Measurements from ENCODE around the gene PRPH2.

PRPH2 gene, protein sequence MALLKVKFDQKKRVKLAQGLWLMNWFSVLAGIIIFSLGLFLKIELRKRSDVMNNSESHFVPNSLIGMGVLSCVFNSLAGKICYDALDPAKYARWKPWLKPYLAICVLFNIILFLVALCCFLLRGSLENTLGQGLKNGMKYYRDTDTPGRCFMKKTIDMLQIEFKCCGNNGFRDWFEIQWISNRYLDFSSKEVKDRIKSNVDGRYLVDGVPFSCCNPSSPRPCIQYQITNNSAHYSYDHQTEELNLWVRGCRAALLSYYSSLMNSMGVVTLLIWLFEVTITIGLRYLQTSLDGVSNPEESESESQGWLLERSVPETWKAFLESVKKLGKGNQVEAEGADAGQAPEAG

DNA sequence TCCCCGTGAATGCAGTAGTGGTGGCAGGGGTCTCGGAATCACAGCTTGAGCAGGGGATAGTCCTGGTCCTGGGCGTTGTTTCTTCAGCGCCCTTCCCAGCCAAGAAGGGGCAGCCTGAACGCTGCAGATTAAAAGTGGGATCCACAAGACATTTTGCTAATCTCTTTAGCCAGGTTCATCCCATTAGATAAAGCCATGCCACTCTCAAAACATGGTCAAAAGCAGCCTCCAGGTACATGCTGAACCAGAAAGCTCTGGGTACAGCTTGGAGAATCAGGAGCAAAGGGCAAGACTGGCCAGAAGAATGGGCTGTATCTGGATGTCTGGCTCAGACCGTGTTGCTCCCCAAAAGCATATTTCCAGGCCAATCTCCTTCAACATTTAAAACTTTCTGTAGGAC is at the start of gene PRPH2:
Gene PRPH2, minus strand, starts transcription at position 101 of the 400 bp plus-strand sequence. CDS start 263 bp downstream, outside the sequence.
- DNase-seq = no peak

DNA sequence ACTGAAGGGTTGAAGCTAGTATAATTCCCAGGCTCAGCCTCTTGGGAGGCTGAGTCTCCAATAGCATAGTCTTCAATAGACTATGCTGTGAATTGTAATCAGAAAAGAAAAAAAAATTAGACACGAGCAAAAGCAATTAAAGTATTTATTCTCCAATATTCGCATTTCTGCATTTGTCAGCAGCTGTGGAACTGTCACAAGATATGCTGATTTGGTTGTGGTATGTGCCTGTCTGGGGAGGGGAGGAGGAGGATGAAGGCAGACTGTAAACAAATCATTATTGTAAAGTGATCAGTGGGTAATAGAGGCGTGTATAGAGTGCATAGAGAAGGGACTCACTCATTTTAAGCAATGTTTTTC is 49.3 kb upstream of the PRPH2 start:
- DNase-seq = no peak

DNA sequence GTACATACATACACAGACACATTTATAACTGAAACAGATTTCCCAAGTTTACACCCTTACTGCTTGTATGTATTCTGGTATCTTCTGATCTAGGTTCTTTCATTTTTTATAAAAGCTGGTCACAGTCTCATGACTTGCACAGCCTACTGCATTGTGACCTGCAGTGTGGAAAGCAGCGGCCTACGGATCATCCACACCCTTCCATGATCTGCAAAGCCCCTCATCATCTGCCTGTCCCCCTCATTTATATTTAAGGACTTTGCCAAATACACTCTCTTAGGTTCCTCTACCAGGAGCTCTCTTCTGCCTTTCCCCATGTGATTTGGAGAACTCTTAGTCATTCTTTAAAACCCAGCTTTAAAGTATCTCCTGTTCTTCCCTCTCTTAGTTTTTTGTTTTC is 47.4 kb upstream of the PRPH2 start:
- no peak for DNase-seq

DNA sequence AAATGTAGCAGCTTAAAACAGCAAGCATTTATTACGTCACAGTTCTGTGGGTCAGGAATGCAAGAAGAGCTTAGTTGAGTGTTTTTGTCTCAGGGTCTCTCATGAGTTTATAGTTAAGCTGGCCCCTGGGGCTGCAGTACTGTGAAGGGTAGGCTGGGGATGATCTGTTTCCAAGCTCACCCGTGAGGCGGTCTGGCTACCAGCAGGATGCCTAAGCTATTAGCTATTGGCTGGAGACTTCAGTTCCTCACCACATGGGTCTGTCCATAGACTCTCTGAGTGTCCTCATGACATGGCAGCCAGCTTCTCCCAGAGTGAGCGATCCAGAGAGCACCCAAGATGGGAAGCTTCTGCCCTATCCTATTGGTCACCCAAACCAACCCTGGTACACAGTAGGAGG is 46.7 kb upstream of the PRPH2 start:
- no peak for DNase-seq

DNA sequence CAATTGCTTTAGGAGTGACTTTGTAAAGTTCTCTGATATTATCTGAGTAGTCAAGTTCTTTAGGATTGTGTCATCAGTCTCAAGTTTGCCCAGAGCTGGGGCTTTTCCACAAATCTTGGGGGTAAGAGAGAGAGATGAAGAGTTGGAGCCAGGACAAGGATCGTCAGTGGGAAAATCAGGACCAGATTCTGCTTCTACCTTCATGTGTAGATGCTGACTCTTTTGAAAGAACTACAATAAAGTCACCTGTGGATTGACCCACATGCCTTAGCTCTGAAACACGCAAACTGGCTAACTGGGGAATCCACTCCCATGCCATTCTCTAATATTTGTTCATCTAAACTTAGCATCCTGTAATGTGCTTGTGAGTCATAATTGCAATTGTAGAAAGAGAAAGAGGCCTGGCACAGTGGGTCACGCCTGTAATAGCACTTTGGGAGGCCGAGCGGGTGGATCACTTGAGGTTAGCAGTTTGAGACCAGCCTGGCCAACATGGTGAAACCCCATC is 43.8 kb upstream of the PRPH2 start:
- DNase-seq = no peak

DNA sequence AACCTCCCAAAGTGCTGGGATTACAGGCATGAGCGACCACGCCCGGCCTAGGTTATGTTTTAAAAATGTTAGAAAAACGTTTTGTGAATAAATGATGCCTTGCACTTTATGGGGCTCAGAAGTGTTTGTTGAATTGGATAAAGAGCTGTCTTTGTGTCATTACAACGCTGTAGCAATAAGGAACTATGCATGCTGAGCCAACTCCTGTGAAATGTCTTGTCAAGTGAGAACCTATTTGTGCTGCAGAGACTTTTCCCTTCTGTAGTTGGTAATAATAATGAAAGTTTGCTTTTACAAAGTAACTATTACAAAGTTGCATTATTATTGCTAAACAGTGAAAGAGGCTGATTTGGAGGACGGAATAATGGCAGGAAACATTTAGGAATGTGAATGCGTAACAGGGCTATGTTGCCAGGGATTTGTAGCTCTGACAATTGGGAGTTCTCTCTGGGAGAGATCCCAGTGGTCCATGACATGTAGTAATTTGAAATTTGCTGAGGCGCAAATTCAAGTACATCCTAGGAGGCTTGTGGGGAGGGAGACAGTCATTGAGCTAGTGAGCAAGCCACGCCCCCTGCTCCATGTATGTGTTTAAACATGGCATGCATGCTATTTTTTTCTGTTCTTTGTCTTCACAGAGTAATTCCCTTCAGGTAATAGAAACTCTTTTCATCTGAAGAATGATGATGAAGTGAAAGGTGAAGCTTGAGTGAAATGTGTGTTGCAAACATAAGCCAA is 42.7 kb upstream of the PRPH2 start:
- DNase-seq = no peak

DNA sequence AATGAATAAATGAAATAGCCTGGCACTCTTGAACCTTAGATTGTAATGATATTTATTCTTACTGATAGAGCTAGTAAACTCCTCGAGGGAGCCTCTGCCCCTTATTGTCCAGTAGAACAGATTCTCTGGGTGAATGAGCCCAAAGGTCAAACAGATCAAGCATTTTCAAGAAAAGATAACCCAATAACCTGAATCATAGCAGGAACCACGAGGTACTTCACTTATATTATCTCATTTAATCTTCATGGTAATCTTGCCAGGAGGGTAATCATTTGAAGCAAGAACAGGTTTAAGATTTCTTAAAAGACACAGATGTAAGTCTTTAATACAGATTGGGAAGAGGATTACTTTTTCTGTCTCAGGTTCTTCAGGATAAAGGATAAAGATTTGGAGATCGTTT is 40.6 kb upstream of the PRPH2 start:
- DNase-seq = no peak

DNA sequence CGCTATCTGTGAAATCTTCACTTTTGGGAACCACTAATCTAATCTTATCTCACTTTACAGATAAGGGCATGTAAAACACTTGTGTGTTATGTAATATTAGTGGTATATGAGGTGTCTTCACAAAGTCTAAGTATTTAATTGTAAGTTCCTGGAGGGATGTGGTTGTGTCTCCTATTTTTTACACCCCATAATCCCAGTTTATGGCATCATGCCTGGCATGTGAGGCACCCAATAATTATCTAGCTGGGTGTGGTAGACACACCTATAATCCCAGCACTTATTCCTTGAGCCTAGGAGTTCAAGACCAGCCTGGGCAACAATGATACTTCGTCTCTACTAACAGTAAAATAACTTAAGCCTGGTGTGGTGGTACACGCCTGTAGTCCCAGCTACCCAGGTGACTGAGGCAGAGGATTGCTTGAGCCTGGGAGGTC is 40.0 kb upstream of the PRPH2 start:
- DNase-seq = no peak

DNA sequence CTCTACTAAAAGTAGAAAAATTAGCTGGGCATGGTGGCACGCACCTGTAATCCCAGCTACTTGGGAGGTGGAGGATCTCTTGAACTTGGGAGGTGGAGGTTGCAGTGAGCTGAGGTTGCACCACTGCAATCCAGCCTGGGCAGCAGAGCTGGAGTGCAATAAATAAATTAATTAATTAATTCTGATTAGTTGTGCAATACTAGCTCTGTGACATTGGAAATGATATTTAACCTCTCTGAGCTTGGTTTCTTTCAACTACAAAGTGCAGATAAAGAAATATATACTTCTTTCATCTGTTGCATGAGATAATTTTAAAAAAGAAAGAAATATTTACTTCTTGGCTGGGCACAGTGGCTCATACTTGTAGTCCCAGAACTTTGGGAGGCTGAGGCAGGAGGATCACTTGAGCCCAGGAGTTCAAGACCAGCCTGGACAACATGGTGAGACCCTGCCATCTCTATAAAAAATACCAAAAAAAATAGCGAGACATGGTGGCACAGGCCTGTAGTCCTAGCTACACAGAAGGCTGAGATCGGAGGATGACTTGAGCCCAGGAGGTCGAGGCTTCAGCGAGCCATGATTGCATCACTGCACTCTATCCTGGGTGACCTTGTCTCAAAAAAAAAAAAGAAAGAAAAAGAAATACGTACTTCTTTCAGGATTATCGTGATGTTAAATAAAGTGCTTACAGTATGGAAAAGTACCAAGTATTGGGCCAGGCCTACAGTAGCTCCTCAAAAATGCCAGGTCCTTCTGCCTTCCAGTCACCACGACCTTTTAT is 39.1 kb upstream of the PRPH2 start:
- no peak for DNase-seq

DNA sequence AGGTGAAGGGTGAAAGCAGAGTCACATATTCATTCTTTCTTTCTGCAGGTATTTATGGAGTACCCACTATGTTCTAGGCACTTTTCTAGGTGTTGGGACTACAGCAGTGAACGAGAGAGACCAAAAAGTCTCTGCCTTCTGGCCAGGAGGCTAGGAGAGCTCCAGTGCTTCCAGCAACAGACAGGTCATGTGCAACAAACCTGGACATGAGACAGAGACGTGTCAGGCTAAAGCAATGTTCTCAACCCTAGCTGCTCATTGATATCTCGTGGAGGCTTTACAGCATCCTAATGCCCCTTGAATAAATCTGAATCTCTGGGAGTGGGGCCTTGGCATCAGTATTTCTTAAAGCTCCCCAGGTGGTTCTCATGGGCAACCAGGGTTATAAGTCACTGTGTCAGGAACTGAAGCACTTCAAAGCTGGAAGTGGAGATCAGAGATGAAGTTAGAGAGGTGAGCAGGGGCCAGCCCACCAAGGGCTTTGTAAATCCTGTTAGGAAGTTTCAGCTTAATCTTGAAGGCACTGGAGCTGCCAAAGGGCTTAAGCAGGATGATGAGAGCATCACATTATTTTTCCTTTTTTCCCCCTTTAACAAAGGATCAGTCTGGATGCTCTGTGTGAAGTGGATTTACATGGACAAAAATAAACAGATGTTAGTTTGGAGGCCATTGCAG is 36.5 kb upstream of the PRPH2 start:
- no peak for DNase-seq

DNA sequence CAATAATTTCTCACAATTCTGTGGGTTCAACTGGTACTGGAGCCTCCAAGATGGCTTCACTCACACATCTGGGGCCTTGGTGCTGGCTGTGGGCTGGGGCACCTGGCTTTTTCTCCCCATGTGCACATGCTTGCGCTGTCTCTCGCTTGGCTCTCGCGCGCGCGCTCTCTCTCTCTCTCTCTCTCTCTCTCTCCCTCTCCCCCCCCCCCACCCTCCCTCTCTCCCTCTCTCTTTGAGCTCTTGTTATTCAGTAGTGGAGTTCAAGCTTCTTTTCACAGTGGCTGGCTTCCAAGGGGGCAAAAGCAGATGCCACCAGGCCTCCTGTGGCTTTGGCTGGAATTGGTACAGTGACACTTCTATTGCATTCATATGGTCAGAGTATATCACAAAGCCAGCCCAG is 34.3 kb upstream of the PRPH2 start:
- DNase-seq = peak in 8 of 56 donors; percentile 3 to 32 (median 9)

DNA sequence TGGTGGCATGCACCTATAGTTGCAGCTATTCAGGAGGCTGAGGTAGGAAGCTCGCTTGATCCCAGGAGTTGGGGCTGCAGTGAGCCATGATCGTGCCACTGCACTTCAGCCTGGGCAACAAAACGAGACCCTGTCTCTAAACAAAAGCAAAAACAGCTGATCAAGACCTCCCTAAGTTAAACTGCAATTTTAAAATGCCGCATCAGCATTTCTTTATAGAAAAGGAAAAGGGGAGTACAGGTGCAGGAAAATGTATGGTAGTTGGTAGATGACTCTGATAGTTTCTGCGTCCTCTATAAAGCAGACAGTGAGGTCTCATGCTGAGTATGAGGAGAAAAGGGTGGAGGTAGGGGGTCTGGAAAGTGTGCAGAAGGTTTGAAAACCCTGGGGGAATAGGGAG is 32.4 kb upstream of the PRPH2 start:
- no peak for DNase-seq

DNA sequence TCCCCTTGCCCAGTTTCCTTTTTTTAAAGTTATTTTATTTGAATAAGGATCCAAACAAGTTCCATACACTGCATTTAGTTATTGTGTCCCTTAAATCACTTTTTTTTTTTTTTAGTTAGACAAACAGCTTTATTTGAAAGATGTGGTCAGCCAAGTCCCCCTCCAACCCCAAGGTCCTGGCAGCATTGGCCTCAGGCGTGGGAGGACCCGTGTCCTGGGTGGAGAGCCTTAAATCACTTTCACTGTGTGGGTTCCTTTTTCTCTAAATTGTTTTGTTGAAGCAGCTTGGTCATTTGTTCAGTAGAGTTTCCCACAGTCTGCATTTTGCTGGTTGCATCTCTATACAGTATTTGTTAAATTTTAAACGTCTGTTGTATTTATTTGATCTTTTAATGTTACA is 28.7 kb upstream of the PRPH2 start:
- DNase-seq = no peak

DNA sequence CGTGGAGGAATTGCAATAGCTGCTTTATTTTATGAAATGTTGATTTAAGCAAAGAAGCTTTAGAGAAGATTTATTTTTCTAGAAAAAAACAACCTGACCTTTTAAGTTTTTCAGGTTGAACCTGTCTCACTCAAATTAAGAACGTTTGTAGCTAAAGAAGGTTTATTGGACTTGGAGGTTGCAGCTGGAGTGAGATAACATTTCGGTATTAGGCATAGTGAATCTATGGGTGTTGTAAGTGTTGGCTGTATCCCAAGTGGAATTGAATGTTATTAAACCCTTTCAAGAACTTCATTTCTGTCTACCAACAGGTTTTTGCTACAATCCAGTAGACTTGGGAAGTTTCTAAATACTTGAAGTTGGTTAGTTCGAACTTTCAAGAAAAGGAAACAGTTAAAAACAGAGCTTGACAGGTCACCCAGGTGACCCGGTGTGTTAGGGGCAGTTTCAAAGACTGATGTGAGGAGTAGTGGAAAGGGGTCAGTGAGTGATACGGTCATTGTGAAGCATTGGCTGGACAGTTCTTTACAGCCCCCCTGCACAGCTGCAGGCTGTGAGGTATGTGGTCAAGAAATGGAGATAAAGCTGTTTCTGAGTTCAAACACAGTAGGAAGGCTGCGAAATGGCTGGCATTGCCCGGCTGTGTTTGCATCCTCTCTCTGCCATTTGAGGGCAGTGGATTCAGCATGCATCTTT is 26.0 kb upstream of the PRPH2 start:
- peak in 2 of 56 donors; percentile 1 to 4 for DNase-seq

DNA sequence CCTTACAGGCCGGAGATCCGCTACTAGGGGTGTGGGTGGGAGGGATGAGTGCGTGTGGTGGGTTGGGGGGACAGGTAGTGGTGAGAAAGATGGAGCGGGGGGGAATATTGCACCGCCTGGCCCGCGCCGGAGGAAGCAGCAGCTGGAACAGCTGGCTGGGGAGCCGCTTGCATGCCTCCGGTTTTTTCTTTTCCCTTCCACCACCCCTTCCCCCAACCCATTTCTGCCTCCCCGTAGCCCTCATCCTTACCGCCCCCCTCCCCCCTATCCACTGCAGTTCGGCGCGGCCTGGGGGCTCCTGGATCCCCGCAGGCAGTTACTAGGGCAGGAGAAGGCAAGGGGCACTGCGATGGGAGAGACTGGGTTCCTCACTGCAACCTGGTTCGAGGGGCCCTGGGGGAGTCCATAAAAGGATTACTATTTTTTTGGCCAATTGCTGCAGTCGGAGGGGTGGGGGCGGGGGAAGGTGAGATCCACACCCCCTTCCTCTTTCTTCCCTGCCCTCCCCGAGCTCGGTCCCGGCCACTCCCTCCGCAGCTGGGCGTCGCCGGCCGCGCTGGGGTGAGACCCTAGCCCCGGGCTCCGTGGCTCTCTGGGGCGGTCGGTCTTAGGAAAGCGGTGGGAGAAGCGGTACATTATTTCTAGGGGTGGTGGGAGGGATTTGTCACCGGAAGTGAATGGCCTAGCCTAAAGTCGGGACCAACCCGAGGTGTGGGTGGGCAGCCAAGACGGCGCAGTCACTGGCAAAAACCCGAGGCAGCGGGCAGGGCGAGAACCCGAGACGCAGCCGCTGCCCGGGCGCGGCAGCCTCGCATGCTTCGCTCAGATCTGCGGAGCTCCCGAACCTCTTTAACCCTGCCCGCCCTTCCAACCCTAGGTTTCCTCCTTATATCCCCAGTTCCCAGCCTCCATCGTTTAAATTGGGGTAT is 24.3 kb upstream of the PRPH2 start:
- DNase-seq = peak in 54 of 56 donors; percentile 23 to 89 (median 68)

DNA sequence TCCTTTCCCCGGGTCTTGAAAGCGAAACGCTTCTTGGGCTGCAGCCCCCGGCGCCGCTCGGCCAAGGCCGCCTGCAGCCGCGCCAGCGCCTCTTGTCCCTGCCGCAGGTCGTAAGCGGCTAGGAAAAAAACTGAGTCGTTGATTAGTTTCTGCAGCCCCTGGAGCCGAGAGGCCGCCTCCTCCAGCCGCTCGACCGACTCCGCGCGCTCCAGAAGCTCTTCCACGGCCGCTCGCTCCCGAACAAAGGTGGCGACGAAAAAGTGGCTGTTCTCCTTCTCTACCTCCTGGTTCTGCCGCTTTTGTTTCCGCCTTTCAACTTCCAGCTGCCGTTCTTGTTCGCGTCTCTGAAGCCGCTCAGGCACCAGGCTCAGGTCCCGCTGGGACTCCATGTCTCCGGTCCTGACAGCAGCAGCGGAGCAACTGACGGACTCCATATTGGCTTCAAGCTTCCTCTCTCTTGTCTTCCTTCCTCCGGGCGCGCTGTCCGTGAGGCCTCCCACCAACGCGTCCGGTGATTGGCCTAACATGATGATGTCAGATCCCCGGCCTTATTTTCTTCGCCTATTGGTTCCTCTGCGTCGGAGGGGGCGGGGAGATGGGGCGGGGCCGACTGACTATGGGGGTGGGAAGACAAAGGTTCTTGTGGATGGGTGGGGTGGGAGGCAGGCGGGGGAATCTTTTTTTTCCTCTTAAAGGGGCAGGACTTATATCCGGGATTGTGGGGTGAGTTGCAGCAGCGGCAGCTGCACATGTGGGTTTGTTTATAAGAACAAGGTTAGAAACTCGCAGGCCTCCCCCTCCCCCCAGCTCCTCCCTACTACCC is 23.5 kb upstream of the PRPH2 start, which contains the start of gene TBCC:
Gene TBCC, minus strand, starts transcription at position 464 of the 823 bp plus-strand sequence. Its CDS starts 30 bp downstream, at position 434.
- peak; percentile 53 to 99 (median 97) for DNase-seq

DNA sequence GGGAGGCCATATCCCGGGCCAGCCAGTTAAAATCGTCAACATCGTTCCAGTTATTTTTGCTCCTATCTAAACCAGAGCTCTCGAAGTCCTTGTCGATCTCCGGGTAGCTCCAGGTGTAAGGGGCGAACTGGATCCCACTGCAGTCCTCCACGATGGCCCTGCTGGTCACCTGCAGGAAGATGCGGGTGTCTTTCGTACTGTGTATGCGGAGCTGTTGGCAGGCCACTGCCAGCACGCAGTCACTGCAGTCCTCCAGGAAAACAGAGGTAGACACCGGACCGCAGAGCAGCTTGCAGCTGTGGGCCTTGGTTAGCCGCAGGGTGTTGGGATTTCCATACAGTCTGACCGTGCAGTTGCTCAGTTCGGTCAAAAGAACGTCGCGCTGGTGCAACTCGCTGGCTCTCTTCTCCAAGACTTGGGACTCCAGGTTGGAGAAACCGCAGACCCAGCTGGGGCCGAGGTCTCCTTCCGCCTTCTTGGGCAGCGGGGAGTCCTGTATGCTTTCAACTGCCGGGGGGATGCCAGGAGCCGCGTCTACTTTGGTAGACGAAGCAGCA is 22.8 kb upstream of the PRPH2 start:
- peak in 17 of 56 donors; percentile 6 to 61 (median 27) for DNase-seq

DNA sequence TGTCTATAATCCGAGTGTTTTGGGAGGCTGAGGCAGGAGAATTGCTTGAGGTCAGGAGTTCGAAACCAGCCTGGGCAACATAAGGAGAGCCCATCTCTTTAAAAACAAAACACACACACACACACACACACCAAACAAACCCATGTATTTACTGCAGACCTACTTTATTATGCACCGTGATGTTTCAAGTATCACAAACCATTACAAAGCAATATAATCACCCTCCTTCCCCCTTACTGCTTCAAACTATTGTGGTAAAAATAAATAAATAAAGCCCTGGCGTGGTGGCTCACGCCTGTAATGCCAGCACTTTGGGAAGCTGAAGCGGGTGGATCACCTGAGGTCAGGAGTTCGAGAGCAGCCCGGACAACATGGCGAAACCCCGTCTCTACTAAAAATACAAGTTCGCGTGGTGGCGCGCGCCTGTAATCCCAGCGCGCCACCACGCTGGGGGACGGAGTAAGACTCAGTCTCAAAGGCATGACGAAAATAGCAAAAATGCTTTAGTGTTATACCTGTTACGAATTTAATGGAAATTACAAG is 22.0 kb upstream of the PRPH2 start:
- DNase-seq = peak in 1 of 56 donors; percentile 1

Measured in amygdala (tissue), 56 donors.